Endothelial cell of hepatic sinusoid (primary cell): ENCODE data around the gene MYO18A.
"Not testable (repeated sequence)": the region's sequence is repeated elsewhere in the genome, so short reads cannot be mapped to it uniquely, and the experiment has no call there.

Experiments
- in situ Hi-C: cut with HindIII; loops from 2 replicates; pipeline ENCODE4 v1.10.0; 2017; ENCODE audit warnings: low sequenced_read_pairs

MYO18A gene

DNA sequence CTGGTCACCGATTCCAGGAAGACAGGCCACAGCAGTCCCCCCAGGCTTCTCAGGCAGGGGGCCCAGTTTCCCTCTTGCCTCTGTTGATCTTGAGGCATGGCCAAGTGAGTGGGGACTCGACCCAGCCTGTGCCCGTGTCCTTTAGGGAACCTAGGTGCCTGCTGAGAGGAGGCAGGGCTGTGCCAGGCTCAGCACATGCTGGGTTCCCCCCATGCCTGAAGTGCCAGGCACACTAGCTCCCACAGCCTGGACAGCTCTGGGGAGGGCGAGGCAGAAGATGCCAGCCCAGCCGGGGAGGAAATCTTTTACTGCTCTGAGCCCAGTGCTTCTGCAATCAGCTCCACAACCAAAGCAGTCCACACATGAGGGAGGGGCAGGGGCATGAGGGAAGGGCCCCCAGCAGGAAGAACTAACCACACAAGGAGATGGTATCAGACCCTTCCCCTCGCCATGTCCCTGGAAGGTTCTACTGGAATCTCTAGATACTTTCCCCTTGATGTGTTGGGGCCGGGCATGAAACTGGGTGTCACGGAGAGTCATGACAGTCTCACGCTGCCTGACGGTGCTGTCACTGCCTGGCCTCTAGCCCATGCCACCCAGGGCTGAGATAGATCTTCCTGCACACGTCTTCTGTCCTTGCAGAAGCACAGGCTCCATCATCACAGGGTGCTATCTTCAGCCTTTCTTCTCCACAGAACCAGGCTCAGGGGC, 25.5 kb downstream of the MYO18A start:
- in situ Hi-C loops: loop anchor here (5.0 kb wide), 2 partner anchors 58 to 83 kb away; no protein-coding TSS in a partner anchor

DNA sequence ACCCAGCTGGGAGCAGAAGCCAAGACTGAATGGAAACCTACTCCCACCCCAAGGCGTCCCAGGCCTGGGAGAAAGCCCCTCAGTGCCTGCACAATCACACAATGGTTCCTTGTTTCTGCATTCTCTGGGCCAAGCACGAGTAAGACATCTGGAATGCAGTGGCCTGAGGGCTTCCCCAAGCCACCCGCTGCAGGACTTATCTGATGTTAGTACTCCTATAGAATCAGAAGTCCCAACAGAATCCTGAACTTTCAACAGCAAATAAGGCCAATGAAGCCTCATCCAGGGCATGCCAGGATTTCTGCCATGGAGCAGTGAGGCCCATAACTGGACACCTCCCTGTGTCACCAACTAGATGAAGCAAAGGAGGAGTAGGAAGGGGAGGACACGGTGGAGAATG, 28.6 kb downstream of the MYO18A start:
- in situ Hi-C loops: no loop called here

DNA sequence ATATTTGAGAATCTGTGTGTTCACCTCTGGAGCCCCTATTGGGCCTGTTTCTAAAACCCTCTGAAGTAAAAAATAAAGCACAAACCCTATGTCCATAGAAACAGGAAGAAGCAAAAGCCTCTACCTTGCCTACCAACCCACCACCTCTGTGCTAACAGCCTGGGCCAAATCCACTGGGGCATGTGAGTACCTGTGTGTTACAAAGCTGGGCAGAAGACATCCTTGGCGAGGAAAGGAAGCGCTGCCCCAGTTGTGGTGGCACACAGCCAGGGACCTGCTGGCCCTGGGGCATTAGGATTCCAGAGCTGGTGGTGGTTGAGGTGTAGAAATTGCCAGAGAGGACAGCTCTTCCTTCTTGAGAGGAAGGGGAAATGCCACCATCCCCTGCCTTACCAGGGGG, 30.0 kb downstream of the MYO18A start:
- in situ Hi-C loops: no loop called here

DNA sequence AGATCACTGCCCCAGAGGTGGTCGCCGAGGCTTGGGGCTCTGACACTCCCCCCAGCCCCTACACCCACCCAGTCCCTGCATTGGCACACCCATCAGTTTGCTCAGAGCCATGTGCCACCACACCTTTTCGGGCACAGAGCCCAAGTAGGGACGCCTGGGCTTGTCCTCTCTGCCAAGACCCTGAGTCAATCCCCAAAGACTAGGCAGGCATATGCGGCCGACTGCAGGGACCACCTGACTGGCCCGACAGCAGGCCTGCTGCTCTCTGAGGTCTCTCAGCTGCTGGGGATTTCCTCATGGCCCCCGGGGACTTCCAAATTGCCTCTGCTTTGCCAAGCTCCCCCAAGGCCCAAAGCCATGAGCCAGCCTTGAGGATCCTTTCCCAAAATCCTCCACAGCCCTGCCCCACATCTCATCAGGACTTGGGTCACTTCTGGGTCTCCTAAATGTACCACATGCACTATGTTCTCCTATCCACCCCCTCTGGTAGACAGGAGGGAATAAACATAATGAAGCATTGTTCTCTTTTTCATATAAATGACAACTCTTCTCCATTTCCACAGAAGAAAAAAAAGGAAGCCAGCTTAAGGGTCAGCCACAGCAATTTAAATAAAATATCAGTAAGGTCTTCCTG, 30.6 kb downstream of the MYO18A start:
- in situ Hi-C loops: no loop called here

DNA sequence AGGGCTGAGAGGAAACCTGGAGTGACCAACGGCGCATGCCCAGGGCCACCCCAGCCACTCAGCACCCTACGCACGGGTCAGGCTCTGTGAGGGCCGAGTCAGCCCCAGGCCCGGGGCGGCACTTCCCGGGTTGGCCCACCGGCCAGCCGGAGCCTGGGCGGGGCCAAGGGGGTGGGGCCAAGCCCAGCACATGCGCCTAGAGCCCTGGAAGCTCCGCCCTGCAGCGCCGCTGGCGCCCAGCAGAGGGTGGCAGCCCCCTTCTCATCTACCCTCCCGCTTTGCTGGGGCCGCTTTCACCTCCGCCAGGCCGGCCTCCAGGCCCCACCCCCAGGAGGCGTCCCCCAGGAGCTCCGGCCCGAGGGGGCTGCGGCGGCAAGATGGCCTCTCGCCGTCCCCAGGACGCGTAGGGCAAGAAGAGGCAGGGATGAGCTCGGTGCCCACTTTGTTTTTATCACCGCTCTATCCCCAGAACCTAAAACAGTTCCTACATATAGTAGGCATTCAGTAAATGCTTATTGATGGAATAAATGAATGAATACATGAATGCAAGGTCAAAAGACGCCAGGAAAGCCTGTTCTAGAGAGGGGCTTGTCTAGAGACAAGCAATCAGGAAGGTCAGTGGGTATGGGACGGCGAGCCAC, 31.3 kb downstream of the MYO18A start:
- in situ Hi-C loops: no loop called here

DNA sequence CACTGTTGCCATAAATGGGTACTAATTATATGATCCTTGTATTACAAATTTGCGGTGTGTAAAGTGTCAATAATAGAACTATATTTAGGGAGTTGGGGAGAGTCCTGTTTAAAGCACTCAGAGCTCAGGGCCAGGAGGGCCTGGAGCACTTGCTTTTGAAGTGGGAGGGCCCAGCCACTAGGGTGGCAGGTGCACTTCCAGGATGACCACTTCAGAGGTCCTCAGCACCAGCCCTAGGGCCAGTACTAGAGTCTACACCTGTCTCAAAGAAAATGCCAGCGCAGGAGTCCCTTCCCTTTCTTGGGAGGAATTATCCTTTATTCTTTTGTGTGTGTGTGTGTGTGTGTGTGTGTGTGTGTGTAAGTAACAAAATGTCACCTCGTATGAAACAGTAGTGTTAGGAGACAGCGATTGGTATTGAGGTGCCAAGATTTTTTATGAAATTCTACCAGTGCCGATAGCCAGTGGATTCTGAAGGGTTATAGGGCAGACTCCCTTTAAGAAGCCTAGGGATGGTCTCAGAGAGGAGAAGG, 31.9 kb downstream of the MYO18A start:
- in situ Hi-C loops: no loop called here

DNA sequence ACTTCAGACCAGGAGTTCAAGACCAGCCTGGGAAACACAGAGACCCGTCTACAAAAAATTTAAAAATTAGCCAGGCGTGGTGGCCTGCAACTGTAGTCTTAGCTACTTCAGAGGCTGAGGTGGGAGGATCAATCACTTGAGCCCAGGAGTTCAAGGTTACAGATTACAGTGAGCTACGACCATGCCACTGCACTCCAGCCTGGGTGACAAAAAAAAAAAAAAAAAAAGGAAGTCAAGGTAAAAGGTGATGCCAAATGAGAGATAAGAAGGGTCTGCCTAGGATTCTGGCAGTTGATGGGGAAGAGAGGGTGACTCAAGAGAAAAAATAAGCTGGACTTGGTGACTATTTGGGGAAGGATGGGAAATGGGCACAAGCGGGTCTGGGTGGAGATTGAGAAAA, 32.5 kb downstream of the MYO18A start:
- in situ Hi-C loops: no loop called here

DNA sequence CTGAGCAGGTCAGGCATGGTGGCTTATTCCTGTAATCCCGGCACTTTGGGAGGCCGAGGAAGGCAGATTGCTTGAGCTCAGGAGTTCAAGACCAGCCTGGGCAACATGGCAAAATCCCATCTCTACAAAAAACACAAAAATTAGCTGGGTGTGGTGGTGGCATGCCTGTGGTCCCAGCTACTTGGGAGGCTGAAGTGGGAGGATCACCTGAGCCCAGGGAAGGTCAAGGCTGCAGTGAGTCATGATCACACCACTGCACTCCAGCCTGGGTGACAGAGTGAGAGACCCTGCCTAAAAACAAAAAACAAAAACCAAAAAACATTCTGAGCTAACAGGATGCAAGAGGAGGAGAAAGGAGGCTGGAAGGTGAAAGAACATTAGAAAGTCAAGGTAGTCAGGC, 33.0 kb downstream of the MYO18A start:
- in situ Hi-C loops: not testable (repeated sequence)

DNA sequence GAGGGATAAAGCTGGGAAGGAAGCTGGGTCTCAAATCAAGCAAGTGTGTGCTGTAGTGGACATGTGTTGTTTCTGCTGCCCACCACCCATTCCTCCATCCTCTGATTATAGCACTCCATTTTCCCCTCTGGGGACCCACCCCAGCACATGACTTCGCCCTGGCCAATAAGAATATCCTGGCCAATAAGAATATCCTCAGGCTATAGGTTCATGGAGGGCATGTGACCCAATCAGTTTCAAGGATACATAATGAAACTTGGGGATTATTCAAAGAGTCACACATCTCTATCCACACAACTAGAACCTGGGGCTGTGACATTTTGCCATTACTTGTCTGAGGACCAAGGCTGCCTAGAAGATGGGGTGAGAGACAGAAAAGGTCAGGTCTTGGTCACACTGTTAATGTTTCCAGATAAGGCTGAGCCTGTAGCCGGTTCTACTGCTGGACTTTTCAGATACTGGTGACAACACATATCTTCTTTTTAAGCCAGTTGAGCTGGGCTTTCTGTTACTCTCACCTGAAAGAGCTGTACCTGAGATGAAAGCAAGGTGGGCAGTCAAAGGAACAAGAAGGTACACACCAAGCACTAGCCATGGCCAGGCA, 33.7 kb downstream of the MYO18A start:
- in situ Hi-C loops: no loop called here

DNA sequence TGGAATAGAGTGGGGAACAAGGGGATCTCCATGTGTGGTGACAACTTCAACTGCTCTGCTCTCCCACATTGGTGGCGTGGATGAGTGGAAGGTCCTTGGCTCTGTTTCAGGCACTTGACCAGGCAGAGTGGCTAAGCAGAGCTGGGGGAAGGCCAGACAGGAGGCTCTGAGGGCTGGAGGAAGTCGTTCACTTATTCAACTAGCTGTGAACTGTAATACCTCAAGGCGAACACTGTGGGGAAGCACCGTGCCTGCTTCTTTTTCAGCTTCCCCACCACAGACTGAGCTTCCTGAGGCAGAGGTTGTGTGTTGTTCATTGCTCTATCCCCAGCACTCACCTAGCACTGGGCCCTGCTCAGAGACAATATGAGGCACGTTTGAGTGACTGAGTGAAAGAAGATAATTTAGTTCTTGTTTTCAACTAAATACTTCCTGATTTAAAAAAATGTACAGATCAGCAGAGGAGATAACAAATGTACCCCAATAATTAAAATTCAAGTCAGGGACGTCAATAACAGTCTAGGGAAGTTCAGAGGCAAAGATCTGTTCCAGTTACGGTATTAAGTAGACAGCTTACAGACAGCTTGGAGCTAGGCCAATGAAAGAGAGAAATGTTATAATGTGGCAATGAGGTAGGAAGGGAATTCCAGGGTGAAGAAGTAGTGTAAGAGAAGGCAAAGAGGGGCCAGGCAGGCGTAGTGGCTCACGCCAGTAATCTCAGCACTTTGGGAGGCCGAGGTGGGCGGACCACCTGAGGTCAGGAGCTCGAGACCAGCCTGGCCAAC, 34.7 kb downstream of the MYO18A start:
- in situ Hi-C loops: no loop called here

DNA sequence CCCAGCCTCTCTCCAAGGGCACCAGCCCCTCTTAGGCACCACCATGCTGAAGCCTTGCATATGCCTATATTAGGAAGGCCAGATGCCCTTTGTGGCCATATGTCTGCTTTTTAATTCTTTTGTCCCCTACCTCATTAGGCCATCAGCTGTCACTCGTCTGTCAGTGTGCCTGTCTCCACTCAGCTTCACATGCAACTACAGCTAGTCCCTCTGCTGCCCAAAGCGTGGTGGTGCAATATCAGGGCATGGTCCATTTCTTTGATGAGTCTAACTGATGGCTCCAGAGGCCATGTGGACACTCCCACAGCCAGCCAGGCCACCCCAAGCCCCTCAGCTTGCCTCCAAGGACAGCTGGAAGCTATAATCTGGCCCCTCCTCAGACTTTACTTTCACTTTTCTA, 36.3 kb downstream of the MYO18A start:
- in situ Hi-C loops: no loop called here

DNA sequence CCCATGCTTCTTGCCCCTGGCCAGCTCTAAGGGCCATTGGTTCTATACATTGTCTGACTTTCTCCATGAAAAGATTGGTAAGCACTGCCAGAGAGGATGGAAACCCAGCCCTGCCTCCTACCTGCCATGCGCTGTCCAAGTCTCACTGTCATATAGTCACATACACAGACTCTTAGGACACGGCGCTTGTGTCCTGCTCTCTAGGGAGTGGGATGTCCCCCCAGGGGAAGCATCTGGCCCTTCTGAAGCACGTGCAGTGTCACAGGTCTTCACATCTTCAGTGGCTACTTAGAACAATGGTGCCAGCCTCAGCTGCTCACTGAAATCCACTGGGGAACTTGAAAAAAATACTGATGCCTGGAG, 38.7 kb downstream of the MYO18A start:
- in situ Hi-C loops: no loop called here

DNA sequence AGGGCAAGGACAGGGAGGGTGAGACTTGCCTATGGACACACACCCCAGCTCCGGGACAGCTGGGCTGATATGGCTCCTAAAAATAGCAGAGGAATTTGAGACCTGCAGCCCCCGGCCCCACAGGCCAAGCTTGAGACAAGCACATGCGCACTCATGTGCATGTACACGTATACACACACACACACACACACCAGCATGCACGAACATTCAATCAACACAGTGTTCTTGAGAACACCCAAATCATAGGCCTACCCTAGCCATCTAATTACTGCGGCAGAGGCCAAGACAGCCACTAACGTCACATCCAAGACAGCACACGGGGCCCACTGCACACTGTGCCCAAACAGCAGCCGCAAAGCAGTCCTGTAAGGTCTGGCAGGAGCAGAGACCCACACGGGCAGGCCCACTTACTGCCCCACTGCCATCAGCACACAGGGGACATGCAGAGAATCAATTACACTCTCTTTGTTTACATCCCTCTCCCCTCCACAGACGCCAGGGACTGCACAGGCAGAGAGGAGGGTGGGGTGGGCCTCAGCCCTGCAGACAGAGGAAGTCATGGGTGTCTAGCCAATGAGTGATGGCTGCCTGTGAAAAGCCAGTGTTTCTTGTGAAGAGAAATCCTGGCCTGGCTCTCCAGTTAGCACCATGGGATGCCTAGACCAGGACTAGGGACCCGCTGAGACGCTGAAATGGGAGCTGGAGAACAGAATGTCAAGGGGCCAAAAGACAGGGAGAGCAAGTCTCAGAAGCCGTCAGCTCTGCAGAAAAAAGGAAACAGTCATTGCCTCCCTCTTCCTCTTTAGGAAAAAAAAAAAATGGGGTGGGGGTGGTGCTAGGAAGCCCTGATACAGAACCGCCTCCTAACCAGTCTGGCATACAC, 39.3 kb downstream of the MYO18A start:
- in situ Hi-C loops: no loop called here

DNA sequence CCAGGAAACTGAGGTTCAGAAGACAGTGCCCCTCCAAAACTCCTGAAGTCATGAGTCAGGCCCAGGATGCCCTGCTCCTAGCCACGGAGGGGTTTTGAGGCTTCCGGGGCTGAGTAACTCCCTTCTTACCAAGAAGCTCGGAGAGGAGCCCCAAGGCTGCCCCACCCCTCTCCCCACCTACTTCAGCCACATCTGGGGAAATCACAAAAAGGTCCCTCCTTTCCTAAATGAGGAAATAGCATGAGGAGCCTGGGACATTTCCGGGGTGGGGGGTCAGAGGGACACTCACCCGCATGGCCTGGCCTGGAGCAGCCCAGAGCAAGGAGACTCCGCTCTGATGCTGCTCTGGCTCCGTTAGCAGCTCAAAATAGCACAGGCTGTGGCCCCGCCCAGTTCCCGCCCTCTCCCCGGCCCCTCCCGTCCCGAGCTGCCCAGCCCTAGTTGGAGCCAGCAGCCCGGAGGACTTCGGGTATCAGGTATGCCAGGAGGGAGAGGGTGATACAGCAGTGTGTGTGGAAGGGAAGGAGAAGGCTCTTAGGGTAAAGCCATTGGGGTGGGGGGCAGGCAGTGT, 40.1 kb downstream of the MYO18A start:
- in situ Hi-C loops: no loop called here

DNA sequence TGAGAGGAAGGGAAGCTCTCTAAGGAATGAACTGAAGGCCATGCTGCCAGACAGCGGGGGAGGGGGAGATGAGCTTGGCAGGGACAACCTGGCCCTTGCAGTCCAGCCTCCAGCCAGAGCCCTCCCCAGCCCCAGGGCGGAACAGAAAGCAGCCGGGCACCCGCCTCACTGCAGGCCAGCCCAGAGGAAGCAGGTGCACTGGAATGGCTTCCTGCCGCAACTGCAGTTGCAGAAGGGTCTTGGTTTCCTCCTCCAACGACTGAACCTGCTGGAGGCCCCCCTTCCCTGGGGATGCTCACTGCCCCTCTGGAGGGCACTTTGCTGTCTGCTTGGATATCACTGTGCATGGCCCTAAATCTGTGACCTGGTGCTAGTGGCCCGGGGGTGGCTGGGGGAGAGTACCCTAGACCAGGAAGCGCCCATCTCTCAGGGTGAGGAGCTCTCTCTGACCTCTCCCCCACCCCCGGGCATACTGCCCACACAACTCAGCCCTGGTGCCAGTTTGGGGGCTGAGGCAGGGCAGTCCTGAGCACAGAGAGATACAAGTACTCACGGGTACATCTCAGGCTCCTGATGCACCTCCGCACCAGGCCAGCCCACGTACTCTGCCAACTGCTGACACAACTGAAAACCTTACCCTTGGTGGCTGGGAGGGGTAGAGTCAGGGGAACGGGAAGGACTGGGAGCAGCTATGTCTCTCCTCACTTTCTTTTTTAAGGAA, 41.1 kb downstream of the MYO18A start:
- in situ Hi-C loops: no loop called here

DNA sequence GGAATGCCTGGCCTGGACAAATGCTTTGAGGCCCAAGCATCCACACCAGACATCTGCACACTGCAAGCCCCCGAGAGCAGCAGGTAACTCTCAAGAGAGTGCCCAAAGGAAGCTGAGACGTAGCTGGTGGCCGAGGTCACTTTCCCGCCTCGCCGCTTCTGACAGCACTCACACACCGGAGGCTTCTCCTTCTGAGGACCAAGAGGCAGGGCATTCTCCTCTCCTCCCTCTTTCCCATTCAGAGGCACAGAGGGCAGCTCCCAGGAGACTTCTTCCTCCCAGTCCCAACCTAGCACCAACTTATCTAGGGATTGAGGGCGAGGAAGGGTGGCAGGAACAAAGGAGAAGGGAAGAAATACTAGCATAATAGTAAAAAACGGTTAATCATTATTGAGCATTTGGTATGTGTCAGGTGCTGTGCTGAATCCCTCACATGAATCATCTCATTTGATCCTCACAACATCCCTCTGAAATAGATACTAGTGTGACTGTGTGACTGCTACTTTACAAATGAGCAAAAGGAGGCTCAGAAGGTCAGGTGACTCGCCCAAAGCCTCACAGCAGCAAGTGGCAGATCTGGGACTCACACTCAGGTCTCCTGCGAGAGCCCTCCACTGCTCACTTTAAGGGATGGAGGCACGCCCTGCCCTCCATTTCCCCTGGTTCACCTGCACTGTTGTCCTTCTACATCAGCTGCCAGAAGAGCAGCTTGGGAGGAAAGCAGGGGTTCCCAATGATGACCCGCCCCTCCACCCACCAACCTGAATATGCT, 41.8 kb downstream of the MYO18A start:
- in situ Hi-C loops: no loop called here

DNA sequence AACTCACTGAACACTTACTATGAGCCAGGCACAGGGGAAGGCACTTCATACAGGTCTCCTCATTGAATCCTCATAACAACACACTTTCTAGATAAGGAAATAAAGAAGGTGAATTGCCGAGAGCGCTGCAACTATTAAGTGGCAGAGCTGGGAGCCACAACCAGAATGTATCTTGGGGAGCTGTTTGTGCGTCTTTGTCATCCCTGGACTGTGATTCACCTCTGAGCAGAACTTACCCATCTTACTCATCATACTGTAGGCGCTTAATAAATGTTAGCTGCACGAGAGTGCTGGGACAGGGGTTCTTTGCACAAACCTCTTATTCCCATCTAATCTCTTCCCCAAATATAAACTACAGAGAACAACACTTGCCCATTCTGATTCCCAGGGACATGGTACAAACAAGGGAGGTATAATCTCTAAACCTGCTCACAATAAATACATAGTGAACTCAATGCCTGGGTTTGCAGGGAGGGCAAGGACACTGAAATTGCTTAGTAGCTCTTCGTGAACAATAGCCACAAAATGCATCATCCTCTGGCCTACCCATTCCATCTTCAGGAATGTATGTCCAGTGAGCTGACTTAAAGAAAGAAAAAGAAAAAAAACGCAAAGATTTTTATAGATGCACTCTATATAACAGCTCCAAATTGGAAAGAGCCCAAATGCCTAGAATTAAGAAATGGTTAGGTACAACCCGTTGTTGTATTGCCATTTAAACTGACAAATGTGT, 43.0 kb downstream of the MYO18A start:
- in situ Hi-C loops: no loop called here

DNA sequence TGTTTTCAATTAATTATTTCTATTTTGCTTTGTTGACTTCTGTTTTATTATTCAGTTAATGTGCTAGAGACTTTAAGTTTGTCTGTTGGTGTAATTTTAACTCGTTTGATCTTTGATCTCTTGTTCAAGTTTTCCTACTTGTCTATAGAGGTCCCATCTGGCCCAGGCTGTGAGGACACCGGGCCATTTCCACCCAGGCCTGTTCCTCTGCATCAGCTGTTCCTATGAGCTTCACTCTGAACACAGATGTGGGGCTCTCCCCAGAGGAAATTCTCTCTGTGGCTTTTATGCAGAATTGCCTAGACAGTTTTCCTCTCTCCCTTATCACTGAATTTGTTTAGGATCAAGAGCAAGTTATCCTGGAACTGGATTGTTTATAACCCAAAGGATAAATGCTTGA, 44.7 kb downstream of the MYO18A start:
- in situ Hi-C loops: no loop called here
